HG03575 (cell line): Measurements from ENCODE around the gene MALSU1.

Experiments
- ATAC-seq: cut with Tn5 transposase; IDR thresholded peaks from one replicate; pipeline ENCODE4 v1.9.1; 2021; ENCODE audit not compliant: unreplicated experiment, insufficient number of reproducible peaks, low FRiP score; ENCODE audit errors: extremely low read depth

The MALSU1 gene

DNA sequence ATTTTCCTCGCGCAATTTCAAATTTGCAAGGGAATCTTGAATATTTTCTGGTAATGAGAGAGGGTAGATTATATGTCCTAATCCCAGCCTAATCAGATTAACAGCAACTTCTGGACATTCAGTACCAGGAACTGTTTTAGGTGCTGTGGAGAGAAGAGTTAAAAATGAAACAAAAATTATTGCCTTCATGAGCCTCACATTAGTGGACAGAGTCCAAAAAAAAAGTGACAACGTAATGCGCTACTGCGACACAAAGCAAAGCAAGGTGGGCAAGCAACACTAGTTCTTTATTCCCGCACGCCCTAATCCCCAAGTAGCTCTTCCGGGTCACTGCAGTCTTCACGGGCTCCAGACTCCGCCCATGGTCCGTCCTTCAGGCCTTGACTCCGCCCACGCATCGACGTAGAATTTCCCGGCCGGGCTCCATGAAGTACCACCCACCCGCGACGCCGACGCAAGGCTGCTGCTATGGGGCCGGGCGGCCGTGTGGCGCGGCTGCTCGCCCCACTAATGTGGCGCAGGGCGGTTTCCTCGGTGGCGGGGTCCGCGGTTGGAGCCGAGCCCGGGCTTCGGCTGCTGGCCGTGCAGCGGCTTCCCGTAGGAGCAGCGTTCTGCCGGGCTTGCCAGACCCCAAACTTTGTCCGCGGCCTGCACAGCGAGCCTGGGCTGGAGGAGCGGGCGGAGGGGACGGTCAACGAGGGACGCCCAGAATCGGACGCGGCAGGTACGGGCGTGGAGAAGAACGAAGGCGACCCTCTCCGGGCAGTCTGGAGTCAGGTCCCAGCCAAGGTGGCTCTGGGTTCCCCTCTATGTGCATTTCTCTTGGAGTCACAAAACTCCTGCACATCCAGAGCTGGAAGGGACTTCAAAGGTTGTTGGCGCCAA, at the start of gene MALSU1:
MALSU1 (plus strand) TSS at position 455 of the 885 bp plus-strand sequence; CDS start at position 469, 14 bp downstream.
- ATAC-seq = peak; percentile 87

- ATAC-seq = no peak
These were observed 49.7 kb upstream of the MALSU1 start for GRCh38 chr7:23249486-23249885.

- ATAC-seq = no peak
These were observed 45.0 kb upstream of the MALSU1 start for GRCh38 chr7:23254051-23254681.

DNA sequence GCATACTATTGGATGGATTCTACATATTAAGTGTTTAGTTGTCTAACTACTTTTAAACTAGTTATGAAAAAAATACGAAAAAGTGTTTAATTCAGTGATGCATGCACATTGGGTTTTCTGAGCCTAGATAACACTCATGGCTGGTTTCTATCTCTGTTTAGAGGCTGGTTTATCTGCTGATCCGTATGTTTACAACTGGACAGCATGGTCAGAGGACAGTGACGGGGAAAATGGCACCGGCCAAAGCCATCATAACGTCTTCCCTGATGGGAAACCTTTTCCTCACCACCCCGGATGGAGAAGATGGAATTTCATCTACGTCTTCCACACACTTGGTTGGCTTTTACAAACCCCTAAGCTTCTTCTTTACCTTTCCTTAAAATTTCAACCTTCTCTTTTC, 42.4 kb upstream of the MALSU1 start:
- ATAC-seq = no peak

DNA sequence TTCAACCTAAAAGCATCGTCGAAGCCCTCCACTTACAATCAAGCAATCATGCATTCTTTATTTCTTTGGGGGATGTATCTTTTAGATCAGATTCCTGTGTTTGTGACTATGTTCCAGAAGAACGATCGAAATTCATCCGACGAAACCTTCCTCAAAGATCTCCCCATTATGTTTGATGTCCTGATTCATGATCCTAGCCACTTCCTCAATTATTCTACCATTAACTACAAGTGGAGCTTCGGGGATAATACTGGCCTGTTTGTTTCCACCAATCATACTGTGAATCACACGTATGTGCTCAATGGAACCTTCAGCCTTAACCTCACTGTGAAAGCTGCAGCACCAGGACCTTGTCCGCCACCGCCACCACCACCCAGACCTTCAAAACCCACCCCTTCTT, 38.8 kb upstream of the MALSU1 start:
- no peak for ATAC-seq

GRCh38 chr7:23261843-23262452, 37.2 kb upstream of the MALSU1 start:
- ATAC-seq = no peak

DNA sequence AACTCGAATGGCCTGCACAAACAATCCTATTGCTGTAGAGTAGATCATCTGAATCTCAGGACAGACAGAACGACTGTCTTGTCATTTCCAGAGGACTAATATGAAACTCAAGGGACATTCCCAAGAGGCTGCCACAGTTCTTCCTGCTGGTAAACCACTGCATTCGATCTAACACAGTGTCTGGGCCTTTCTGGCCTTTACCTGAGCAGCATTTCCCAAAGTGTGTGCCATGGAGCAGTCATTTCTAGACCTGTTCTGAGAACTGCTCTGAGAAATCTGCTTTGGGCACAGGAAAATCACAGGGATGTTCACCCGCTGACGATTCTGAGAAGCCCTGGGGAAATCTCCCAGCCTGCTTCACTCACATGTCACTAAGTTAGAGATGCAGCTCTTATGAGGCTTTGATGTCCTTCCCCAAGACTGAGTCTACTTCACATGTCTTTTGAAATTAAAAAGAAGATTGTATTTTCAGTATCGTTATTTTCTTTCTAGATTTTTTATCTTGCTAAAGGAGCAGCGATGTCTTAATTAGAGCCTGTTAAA, 34.2 kb upstream of the MALSU1 start:
- no peak for ATAC-seq

DNA sequence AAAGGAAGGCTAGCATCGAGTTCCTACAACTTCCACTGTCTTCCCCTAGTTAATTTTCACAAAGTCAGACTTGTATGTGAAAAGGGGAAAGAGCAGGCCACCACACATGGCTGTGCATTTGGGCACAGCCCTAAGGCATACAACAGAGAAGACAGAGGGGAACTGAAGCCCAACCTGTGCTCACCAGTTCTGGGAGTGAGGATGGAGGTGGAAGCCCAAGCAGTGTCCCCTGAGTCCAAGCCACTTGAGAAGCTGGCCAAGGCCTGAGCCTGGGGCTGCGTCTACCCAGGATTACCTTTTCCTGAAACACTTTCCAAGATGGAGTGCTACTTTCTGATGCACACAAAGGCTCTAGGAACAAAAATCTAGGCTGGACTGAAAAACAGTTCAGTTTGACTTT, 32.2 kb upstream of the MALSU1 start:
- ATAC-seq = no peak

- ATAC-seq = no peak
These were observed 31.8 kb upstream of the MALSU1 start for GRCh38 chr7:23267357-23267756.

- ATAC-seq = no peak
These were observed 31.0 kb upstream of the MALSU1 start for GRCh38 chr7:23268167-23268566.

DNA sequence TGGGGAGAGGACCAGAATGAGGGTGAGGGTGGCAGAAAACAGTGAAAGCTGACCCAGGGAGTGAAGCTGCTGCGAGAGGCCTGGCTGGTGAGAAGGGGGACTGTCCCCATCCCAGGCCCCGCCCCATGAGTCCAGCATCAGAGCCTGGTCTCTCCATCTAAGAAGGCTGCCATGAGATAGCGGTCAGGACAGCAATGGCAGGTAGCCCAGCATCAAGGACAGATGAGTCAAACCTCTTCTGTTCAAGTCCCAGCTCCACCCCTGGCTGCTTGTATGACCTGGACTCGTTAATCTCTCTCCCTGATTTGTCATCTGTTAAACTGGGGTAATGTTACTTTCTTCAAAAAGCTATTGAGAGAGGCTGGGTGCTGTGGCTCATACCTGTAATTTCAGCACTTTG, 30.4 kb upstream of the MALSU1 start:
- no peak for ATAC-seq

- ATAC-seq = no peak
These were observed 26.9 kb upstream of the MALSU1 start for GRCh38 chr7:23272275-23272674.

DNA sequence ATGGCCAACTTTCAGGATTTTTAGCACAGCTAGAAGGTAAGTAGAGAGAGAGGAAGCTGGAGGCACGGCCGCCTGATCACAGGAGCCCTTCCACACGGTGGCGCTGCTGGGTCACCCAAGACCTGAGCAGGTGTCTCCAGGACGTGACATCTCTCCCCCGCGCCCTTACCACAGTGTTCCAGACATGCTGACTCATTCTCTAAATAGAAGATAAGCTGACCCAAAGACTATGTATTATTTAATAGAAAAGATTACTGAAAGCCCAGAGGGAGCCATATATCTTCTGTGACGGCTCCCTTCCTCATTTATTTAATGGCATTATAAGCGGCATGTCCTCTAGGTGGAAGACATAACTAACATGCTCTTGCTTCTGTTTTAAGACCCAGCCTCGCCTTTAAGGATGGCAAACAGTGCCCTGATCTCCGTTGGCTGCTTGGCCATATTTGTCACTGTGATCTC, 26.0 kb upstream of the MALSU1 start:
- ATAC-seq = peak; percentile 54

DNA sequence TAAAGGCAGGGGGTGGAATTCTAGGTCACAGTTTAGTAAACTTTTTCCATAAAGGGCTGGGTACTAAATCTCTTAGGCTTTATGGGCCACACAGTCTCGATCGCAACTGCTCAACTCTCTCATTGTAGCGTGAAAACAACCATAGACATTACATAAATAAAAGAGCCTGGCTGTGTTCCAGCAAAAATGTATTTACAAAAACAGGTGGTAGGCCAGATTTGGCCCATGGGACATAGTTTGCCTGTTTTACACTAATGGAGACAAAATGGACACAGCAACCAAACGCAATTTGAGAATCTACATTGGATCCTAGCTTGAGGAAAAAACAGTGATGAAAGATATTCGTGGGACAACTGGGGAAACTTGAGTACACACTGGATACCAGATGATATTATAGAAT, 23.2 kb upstream of the MALSU1 start:
- no peak for ATAC-seq

GRCh38 chr7:23276376-23276775, 22.8 kb upstream of the MALSU1 start:
- no peak for ATAC-seq

DNA sequence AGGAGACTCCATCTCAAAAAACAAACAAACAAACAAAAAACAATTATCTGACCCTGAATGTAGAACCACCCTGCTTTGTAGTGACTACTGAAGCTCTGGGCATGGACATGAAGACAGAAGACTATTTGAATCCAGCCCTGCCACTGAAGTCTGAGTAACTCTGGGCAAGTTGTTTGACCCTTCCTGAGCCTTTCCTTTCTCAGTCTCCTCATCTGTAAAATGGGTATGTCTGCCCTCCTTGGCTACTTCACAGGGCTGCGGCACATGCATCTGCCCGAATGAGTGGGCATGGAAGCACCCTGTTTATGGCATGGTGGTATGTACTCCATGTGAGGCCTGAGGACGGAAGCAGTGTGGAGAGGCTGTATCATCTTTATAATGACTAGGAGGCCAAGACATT, 22.2 kb upstream of the MALSU1 start:
- ATAC-seq = no peak

- ATAC-seq = no peak
These were observed 21.7 kb upstream of the MALSU1 start for GRCh38 chr7:23277359-23277989.

DNA sequence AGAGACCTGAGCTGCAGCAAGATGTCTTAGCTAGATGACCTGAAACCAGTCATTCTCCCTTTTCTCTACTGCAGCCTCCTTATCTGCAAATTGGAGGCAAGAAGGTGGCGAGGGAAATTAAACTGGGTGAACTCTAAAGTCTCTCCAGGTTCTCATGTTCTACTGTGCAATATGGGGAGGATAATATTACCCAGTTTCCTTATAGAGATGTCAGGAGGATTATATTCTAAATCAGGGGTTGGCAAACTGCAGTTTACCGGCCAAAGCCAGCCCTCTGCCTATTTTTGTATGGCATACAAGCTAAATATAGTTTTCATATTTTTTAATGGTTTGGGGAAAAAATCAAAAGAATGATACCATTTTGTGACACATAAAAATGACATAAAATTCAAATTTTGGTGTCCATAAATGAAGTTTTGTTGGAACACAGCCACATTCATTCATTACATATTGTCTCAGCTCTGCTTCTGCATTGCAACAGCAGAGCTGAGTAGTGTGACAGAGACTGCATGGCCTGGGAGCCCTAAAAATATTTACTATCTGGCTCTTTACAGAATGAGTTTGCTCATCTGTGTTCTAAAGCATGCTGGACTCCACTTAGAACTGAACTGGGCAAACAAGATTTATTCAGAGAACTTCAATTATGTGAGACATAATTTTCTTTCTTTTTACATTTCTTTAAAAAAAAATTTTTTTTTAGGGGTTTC, 19.2 kb upstream of the MALSU1 start:
- no peak for ATAC-seq

GRCh38 chr7:23283086-23283485, 16.1 kb upstream of the MALSU1 start:
- no peak for ATAC-seq
